K562 (cell line): ENCODE data around the gene FASTK. TPM values are rescaled to one million over a fixed set of nuclear protein-coding genes. Genes with fewer than 3 reads are reported as not detected.

Experiments
- ATF4 ChIP-seq: fragments of 450-650 bp; formaldehyde crosslinking; IDR thresholded peaks from 2 replicates; pipeline ENCODE4 v1.4.0; 2022; ENCODE audit warnings: mild to moderate bottlenecking, moderate library complexity
- CBFA2T3 ChIP-seq: fragments of 450-650 bp; IDR thresholded peaks from 2 replicates; pipeline ENCODE4 v1.6.1; 2017
- ELK1 ChIP-seq: sonication (generic); formaldehyde crosslinking; IDR thresholded peaks from 2 replicates; pipeline ENCODE4 v1.8.1; 2022; ENCODE audit warnings: missing genetic modification reagents
- EP300 ChIP-seq: IDR thresholded peaks from 2 replicates; pipeline ENCODE4 v1.6.1; 2012; ENCODE audit warnings: low read length, improper control_type of control experiment
- EWSR1 ChIP-seq: fragments of 450-650 bp; IDR thresholded peaks from 2 replicates; pipeline ENCODE4 v1.6.1; 2018; ENCODE audit warnings: borderline replicate concordance, mild to moderate bottlenecking, low read depth, moderate library complexity; ENCODE audit not compliant: partially characterized antibody
- FOXA1 ChIP-seq: fragments of 450-650 bp; IDR thresholded peaks from 2 replicates; pipeline ENCODE4 v1.6.1; 2016; ENCODE audit warnings: mild to moderate bottlenecking, borderline replicate concordance
- MECOM ChIP-seq: fragments of 250-450 bp; sonication (Bioruptor Pico); IDR thresholded peaks from 2 replicates; pipeline ENCODE4 v1.8.0; 2022; ENCODE audit warnings: inconsistent platforms
- MYBL2 ChIP-seq, 2 experiments: fragments of 450-650 bp in 1 of 2; sonication (generic) in 1 of 2; formaldehyde crosslinking in 1 of 2; IDR thresholded peaks; 2 replicates each; pipeline versions ENCODE4 v1.6.1 to v1.8.1; 2017 to 2022; ENCODE audit warnings: borderline replicate concordance in 1 of 2, inconsistent platforms in 1 of 2, low read depth in 1 of 2, mild to moderate bottlenecking in 1 of 2, missing genetic modification reagents in 1 of 2, moderate library complexity in 1 of 2
- RHOXF2B ChIP-seq: fragments of 250-450 bp; sonication (Bioruptor Pico); conservative IDR thresholded peaks from 2 replicates; pipeline ENCODE4 v1.5.1; 2021
- SMAD1 ChIP-seq: fragments of 150-350 bp; IDR thresholded peaks from 2 replicates; pipeline ENCODE4 v1.6.1; 2014; ENCODE audit warnings: low read length, low read depth; ENCODE audit not compliant: partially characterized antibody
- STAG1 ChIP-seq: sonication (generic); formaldehyde crosslinking; IDR thresholded peaks from 2 replicates; pipeline ENCODE4 v1.5.0; 2020; ENCODE audit warnings: missing genetic modification reagents, borderline replicate concordance
- TGIF2 ChIP-seq: sonication (generic); formaldehyde crosslinking; IDR thresholded peaks from 2 replicates; pipeline ENCODE4 v1.8.1; 2022; ENCODE audit warnings: mild to moderate bottlenecking, missing genetic modification reagents, moderate library complexity
- ZNF143 ChIP-seq: sonication (generic); formaldehyde crosslinking; IDR thresholded peaks from 2 replicates; pipeline ENCODE4 v1.9.0; 2022; ENCODE audit warnings: mild to moderate bottlenecking, missing genetic modification reagents
- ZNF316 ChIP-seq: fragments of 450-650 bp; IDR thresholded peaks from 2 replicates; pipeline ENCODE4 v1.6.1; 2016
- ZNF512 ChIP-seq: IDR thresholded peaks from 2 replicates; pipeline ENCODE4 v1.6.1; 2016; ENCODE audit warnings: missing genetic modification characterization, missing compliant biosample characterization
- ZNF586 ChIP-seq: fragments of 450-650 bp; formaldehyde crosslinking; conservative IDR thresholded peaks from 2 replicates; pipeline ENCODE4 v1.4.0; 2020; ENCODE audit warnings: mild to moderate bottlenecking, moderate library complexity
- polyA plus RNA-seq, 8 experiments: library from polyadenylated mRNA; depleted of rRNA in 4 of 8; stranded (reverse) in 5 of 8; unstranded in 3 of 8; fragments of >200 nt; fragmentation: Nextera tagmentation in 2 of 8; fragmentation: Illumina TruSeq in 1 of 8; extraction: Ambion mirVana in 2 of 8; extraction: Trizol in 1 of 8; gene quantifications; 2 replicates each; pipeline versions ENCODE4 v1.2.1 to v1.2.3, GENCODE V29; 2011 to 2014; ENCODE audit warnings: inconsistent platforms in 1 of 8, missing spikeins in 1 of 8
- total RNA-seq, 7 experiments: library from RNA; depleted of rRNA in 6 of 7; stranded (reverse); fragments of >200 nt in 6 of 7; fragmentation: Illumina TruSeq in 2 of 7; extraction: Trizol in 2 of 7; gene quantifications; 2 replicates each; pipeline versions ENCODE4 v1.2.1 to v1.2.3, GENCODE V29; 2011 to 2021; ENCODE audit warnings: low replicate concordance in 1 of 7
- TF ChIP-seq, protein P1 (sequence below): sonication (generic); formaldehyde crosslinking; IDR thresholded peaks from 2 replicates; pipeline ENCODE4 v1.8.0; 2022; ENCODE audit warnings: mild to moderate bottlenecking, missing genetic modification reagents
- TF ChIP-seq, protein P2 (sequence below): fragments of 450-650 bp; IDR thresholded peaks from 2 replicates; pipeline ENCODE4 v1.6.1; 2016; ENCODE audit warnings: mild to moderate bottlenecking

FASTK gene
- total and polyA plus RNA-seq, 9 of the 15 experiments (the other 6 are each of a cell fraction or from before 2014, with no cell fraction given) = 0.51 to 150 (median 48.2) TPM

- TF ChIP-seq ZNF316 (no peak), EWSR1 (no peak), SMAD1 (peak; percentile 23), FOXA1 (no peak), ZNF586 (CRISPR knock-in tag) (no peak), ELK1 (CRISPR knock-in tag) (no peak), TGIF2 (CRISPR knock-in tag) (no peak), ATF4 (CRISPR knock-in tag) (0 out of 2 replicates have a peak, but pooled peaks have one; percentile 13), MECOM (no peak), MYBL2 (IDR thresholded peaks at IDR 0.05; ENCODE audit: low read depth) (no peak), MYBL2 (CRISPR knock-in tag; IDR thresholded peaks at IDR 0.05; ENCODE audit: borderline replicate concordance) (no peak), STAG1 (CRISPR knock-in tag) (no peak), ZNF143 (peak; percentile 49; the same call in 1 of the 2 replicates), CBFA2T3 (no peak; the same call in 1 of the 2 replicates), RHOXF2B (CRISPR knock-in tag) (no peak), ZNF512 (tag) (no peak), EP300 (0 out of 2 replicates have a peak, but pooled peaks have one; percentile 7)
- TF ChIP-seq, protein P1, sequence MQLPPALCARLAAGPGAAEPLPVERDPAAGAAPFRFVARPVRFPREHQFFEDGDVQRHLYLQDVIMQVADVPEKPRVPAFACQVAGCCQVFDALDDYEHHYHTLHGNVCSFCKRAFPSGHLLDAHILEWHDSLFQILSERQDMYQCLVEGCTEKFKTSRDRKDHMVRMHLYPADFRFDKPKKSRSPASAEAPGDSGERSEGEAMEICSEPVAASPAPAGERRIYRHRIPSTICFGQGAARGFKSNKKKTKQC (CRISPR knock-in tag) = peak; percentile 80
- TF ChIP-seq, protein P2, sequence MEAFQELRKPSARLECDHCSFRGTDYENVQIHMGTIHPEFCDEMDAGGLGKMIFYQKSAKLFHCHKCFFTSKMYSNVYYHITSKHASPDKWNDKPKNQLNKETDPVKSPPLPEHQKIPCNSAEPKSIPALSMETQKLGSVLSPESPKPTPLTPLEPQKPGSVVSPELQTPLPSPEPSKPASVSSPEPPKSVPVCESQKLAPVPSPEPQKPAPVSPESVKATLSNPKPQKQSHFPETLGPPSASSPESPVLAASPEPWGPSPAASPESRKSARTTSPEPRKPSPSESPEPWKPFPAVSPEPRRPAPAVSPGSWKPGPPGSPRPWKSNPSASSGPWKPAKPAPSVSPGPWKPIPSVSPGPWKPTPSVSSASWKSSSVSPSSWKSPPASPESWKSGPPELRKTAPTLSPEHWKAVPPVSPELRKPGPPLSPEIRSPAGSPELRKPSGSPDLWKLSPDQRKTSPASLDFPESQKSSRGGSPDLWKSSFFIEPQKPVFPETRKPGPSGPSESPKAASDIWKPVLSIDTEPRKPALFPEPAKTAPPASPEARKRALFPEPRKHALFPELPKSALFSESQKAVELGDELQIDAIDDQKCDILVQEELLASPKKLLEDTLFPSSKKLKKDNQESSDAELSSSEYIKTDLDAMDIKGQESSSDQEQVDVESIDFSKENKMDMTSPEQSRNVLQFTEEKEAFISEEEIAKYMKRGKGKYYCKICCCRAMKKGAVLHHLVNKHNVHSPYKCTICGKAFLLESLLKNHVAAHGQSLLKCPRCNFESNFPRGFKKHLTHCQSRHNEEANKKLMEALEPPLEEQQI = no peak
Observed at GRCh38 chr7:151085691-151086620, 5.3 kb upstream of the FASTK start, which contains the start of gene AGAP3 (continued).
